Cardiac muscle cell (in vitro differentiated cells and primary cell): ENCODE data around the gene PLBD2. TPM values are rescaled to one million over a fixed set of nuclear protein-coding genes. Genes with fewer than 3 reads are reported as not detected.

Experiments
- DNase-seq, 2 donors: peaks; one replicate each; pipeline versions ENCODE4 v3.0.0 to v3.0.0-alpha.2; 2010 to 2017; ENCODE audit warnings: low read depth in 1 of 2, low spot score in 1 of 2
- H3K27ac ChIP-seq: fragments of 200-600 bp; sonication (generic); 2 replicates; pipeline ENCODE4 v1.5.1; 2016
- H3K27me3 ChIP-seq: fragments of 200-600 bp; sonication (generic); 2 replicates; pipeline ENCODE4 v1.6.0; 2016; ENCODE audit warnings: control low read depth
- H3K36me3 ChIP-seq: fragments of 200-600 bp; sonication (generic); 2 replicates; pipeline ENCODE4 v1.5.1; 2016; ENCODE audit warnings: control low read depth
- H3K4me1 ChIP-seq: fragments of 200-600 bp; sonication (generic); 2 replicates; pipeline ENCODE4 v1.8.1; 2017; ENCODE audit warnings: low read depth, mild to moderate bottlenecking, mixed run types
- H3K4me3 ChIP-seq: fragments of 200-600 bp; sonication (generic); 2 replicates; pipeline ENCODE4 v1.5.1; 2016; ENCODE audit warnings: mild to moderate bottlenecking
- H3K9me3 ChIP-seq: fragments of 200-600 bp; sonication (generic); 2 replicates; pipeline ENCODE4 v1.5.1; 2017; ENCODE audit warnings: low read depth, mild to moderate bottlenecking, control low read depth
- CTCF ChIP-seq: IDR thresholded peaks from 2 replicates; pipeline ENCODE4 v1.5.1; 2012; ENCODE audit warnings: low read depth, mild to moderate bottlenecking, low read length
- polyA plus RNA-seq: library from polyadenylated mRNA; unstranded; fragments of >200 nt; fragmentation: Nextera tagmentation; extraction: Ambion mirVana; gene quantifications from 2 replicates; pipeline ENCODE4 v1.2.1, GENCODE V29; 2016
- total RNA-seq: library from RNA; depleted of rRNA; stranded (reverse); fragments of >200 nt; gene quantifications from 2 replicates; pipeline ENCODE4 v1.2.3, GENCODE V29; 2016

Gene PLBD2
- total and polyA plus RNA-seq, 2 experiments from 2014 or later = 11.7 to 17.3 TPM

GRCh38 chr12:113359939-113360748, 1.8 kb downstream of the PLBD2 start:
- Histone ChIP-seq H3K36me3 (no peaks in the 10 kb centered on the region), H3K9me3 (no peaks in the 10 kb centered on the region), H3K27ac (no peak overlapping the region), H3K4me1 (no peaks in the 10 kb centered on the region), H3K4me3 (no peak overlapping the region), H3K27me3 (no peaks in the 10 kb centered on the region)
- peak; percentile 20 for TF ChIP-seq CTCF
- peak in 1 of 2 donors; percentile 11 for DNase-seq

- no peak for TF ChIP-seq CTCF
Observed at GRCh38 chr12:113361574-113362370, 3.4 kb downstream of the PLBD2 start.

DNA sequence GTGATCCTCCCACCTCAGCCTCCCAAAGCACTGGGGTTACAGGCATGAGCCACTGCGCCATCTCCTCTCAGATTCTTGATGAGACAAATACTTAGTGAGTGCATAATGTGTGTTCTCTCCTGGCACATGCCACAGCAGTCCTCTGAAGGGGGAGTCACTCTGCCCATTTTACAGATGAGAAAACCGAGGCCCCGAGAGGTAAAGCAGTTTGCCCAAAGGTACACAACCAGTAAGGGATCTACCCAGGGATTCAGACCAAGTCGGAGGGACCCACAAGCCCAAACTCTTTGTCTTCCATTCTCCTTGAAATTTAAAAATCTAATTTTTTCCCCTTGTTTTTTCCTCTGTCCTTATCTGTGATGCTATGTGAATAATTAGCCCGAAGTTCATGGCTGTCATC, 6.3 kb downstream of the PLBD2 start:
- no peaks in the 10 kb centered on the region for H3K9me3 ChIP-seq
- H3K4me3 ChIP-seq = no peak overlapping the region
- TF ChIP-seq CTCF = no peak
- no peak for DNase-seq
- H3K4me1 ChIP-seq = peaks cover 6% of the 10 kb centered on the region
- no peaks in the 10 kb centered on the region for H3K36me3 ChIP-seq
- H3K27ac ChIP-seq = no peak overlapping the region
- no peaks in the 10 kb centered on the region for H3K27me3 ChIP-seq

More at GRCh38 chr12:113361574-113362370, 3.4 kb downstream of the PLBD2 start:
- Histone ChIP-seq H3K27ac (no peak overlapping the region), H3K36me3 (no peaks in the 10 kb centered on the region), H3K4me3 (no peak overlapping the region), H3K27me3 (no peaks in the 10 kb centered on the region), H3K9me3 (no peaks in the 10 kb centered on the region), H3K4me1 (peaks cover 1% of the 10 kb centered on the region)
- peak in 1 of 2 donors; percentile 3 for DNase-seq

DNA sequence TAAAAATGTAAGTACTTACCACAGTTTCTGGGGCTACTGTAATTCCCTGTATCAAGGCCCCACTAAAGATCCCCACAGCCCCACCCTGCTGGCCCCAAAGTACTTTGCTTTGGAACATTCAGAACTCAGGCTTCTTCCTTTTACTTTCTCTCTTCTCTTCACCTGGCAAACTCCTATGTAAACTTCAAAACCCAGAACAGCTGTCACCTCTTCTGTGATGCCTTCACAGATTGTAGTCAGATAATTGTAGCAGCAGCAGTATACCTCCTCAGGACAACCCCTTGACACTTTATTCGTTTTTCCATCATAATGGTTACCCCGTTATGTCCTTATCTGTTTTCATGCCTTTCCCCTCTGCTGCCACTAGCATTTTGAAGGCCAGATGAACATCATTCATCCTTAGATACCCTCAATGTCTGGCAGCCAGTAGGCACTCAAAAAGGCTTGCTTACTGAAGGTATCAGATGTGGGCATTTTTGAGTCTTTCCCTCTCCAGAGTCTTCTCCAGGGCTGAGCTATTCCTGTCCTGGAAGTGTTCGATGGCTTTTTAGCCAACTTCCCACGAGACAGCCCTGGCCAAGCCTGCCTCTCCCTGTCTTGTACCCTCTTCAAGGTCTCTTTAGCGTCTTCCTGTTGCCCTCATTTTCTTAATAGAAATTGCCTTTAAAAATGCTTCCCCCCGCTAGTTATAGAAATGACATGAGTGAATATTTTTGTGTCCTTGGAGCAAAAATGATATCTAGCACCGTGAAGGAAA, 7.4 kb downstream of the PLBD2 start:
- DNase-seq = no peak
- H3K27me3 ChIP-seq = no peaks in the 10 kb centered on the region
- H3K9me3 ChIP-seq = no peaks in the 10 kb centered on the region
- no peaks in the 10 kb centered on the region for H3K36me3 ChIP-seq
- H3K4me3 ChIP-seq = no peak overlapping the region
- TF ChIP-seq CTCF = no peak
- H3K27ac ChIP-seq = no peak overlapping the region
- H3K4me1 ChIP-seq = peaks cover 6% of the 10 kb centered on the region

DNA sequence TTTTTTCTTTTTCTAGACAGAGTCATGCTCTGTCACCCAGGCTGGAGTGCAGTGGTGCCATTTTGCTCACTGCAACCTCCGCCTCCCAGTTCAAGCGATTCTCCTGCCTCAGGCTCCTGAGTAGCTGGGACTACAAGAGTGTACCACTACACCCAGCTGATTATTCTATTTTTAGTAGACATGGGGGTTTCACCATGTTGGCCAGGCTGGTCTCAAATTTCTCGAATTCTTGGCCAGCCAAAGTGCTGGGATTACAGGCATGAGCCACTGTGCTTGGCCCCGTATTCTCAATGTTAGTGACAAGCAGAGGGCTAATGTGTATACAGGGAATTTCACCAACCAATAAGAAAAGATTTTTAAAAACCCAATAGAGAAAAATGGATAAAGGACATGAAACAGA, 8.4 kb downstream of the PLBD2 start:
- DNase-seq = peak; percentile 13 to 60
- TF ChIP-seq CTCF = no peak
- H3K4me3 ChIP-seq = no peak overlapping the region
- no peaks in the 10 kb centered on the region for H3K36me3 ChIP-seq
- no peaks in the 10 kb centered on the region for H3K27me3 ChIP-seq
- H3K4me1 ChIP-seq = peaks cover 6% of the 10 kb centered on the region
- H3K27ac ChIP-seq = peak overlapping the region; percentile 36
- H3K9me3 ChIP-seq = no peaks in the 10 kb centered on the region
